Coronary artery (tissue), 2 donors: ENCODE measurements around the gene NCAM1.

Experiments
- DNase-seq: peaks from one replicate; pipeline ENCODE4 v3.0.0-alpha.2; 2017; ENCODE audit warnings: low spot score
- H3K27ac ChIP-seq, 2 donors: fragments of 200-600 bp; sonication (generic); one replicate each; pipeline ENCODE4 v1.5.1; 2016 to 2019
- H3K4me3 ChIP-seq: fragments of 200-600 bp; sonication (generic); 2 replicates; pipeline ENCODE4 v1.5.1; 2016; ENCODE audit warnings: mild to moderate bottlenecking, moderate library complexity
- CTCF ChIP-seq: fragments of 200-600 bp; sonication (generic); IDR thresholded peaks from one replicate; pipeline ENCODE4 v1.5.1; 2019; ENCODE audit warnings: antibody characterized with exemption

The NCAM1 gene

GRCh38 chr11:113253406-113253805 is 292.2 kb downstream of the NCAM1 start:
- TF ChIP-seq CTCF, result no peak
- Histone ChIP-seq H3K27ac (no peak overlapping the region), H3K4me3 (no peak overlapping the region)
- no peak for DNase-seq

DNA sequence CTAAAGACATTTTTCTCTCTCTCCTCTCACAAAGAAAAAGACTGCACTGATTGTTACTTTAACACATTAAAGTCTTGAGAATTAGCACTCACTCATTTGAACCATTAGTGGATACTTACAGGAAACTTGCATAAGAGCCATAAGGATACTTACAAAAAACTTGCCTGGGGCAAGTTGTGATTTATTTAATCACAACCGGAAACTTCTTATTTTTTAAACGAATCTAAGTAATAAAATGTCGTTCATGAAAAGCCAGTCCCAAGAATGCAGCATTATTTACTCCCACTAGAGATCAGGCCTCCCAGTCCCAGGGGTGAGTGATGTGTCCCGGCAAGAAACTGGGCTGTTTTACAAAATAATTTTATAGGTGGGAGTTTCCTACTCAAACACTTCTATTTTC is 293.9 kb downstream of the NCAM1 start:
- no peak for TF ChIP-seq CTCF
- Histone ChIP-seq H3K4me3 (no peak overlapping the region), H3K27ac (no peak overlapping the region)
- DNase-seq, result no peak

GRCh38 chr11:113255741-113256140 is 294.5 kb downstream of the NCAM1 start:
- Histone ChIP-seq H3K4me3 (no peak overlapping the region), H3K27ac (no peak overlapping the region)
- DNase-seq, result no peak
- no peak for TF ChIP-seq CTCF

DNA sequence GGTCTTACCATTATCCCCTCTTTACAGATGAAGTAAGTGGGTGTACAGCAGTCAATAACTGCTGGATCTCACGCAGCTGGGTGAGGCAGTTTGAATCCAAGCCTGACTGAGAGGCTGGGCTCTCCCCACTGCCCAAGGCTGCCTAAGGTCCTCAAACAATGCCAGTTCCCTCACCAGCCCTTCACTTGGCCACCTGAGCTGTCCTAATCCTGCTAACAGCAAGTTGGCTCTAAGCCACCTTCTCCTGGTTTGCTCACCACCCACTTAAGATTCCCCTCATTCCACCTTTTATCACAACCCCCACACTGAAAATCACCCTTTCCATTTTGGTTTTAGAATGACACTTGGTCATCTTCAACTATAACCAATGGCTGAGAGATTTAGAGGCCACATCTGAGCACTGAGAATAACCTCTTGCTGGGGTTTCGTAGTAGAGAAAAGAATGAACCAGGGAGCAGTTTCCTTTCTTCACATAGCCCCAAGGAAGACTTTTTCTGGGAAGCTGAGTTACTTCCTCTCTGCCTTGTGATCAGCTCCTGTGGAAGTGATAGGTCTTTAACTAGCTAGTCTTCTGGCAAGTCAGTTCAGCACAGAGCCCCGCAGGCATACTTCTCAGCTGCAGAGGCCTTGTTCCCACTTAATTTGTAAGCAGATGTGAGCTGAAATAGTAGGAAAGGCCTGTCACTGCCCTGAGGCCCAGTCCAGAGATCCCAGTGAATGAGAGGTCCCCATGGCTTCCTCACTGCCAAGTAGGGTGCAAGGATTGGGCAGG is 295.4 kb downstream of the NCAM1 start:
- TF ChIP-seq CTCF, result no peak
- H3K27ac ChIP-seq, result no peak overlapping the region
- H3K4me3 ChIP-seq, result no peak overlapping the region
- DNase-seq, result no peak

DNA sequence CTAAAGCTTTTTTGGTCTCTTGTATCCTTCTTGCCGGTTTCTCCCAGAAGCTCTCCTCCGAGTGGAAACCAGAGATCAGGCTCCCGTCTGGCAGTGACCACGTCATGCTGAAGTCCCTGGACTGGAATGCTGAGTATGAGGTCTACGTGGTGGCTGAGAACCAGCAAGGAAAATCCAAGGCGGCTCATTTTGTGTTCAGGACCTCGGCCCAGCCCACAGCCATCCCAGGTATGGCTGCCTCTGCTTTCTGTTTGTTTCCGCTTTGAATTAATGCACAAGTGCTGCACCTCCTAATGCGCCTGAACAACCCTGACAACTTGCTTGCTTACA is 298.8 kb downstream of the NCAM1 start:
- no peak overlapping the region for H3K4me3 ChIP-seq
- H3K27ac ChIP-seq, result no peak overlapping the region
- TF ChIP-seq CTCF, result no peak
- no peak for DNase-seq

GRCh38 chr11:113260541-113260940 is 299.3 kb downstream of the NCAM1 start:
- Histone ChIP-seq H3K27ac (no peak overlapping the region), H3K4me3 (no peak overlapping the region)
- TF ChIP-seq CTCF, result no peak
- no peak for DNase-seq

DNA sequence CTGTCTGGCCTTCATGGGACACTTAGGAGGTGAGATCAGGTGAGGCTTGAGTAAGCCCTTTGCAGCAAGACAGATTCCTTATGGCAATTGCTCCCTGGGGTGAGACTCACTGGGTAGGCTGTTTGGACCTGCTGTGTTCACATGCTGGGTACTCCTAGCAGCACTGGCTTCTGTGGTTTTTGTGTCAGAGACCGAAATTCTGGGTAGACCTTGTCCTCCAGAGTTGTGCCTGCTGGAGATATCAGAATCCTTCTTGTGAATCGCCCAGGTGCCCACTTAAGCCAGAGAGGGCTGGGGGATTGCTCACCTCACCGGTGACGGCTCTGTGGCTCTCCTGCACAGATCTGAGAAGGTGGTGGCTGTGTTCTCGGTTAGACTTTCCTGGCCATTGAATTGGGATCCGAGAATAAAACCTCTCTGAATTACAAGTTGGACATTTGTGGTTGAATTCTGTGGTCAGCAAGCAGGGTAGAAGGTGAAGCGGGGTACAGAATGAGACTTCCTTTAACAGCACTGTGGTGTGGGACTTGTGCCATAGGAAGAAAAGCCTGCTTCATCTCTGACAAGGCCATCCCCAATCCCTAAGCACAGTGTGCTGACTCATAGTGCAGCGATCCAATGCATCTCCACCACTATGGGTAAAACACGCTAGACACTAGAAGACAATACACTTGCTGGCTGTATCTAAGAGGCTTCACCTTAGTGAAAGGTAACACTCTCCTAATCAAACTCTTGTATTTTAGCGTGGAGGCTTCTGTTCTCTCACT is 300.7 kb downstream of the NCAM1 start:
- no peak overlapping the region for H3K27ac ChIP-seq
- H3K4me3 ChIP-seq, result no peak overlapping the region
- TF ChIP-seq CTCF, result no peak
- no peak for DNase-seq
